ENCODE results near the gene ARRDC5.

DNA sequence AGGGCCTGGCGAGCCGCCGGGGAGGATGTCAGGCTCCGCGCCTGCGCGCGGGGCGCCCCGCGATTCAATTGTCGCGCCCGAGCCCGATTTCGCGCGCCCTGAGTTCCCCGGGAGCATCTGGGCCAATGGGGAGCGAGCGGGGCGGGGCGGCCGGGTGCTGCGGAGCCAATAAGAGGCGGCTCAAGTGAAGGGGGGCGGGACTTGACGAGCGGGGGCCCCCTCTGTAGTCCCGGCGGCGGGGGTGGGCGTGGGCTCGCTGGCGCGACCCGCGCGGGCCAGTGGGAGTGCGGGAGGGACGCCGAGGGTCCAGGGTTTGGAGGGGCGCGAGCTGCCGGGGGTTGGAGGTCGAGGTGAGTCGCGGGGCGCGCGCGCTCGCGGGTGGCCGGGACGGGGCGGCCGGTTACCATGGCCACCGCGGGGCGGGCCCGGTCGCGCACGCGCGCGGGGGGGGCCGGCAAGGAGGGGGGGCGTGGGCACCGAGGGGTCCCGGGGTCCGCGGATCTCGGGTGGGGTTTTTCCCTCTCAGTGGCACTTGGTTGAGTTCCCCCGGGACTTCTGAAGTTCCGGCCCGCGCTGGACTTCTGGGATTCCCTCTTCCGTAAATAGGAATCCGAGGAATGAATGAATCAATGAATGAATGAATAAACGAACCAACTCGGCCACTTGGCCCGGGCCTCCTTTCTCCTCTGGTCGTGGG is 7.3 kb upstream of the ARRDC5 start:
- TF ChIP-seq CTCF (IDR thresholded peaks at IDR 0.05; ENCODE audit: poor library complexity, severe bottlenecking) (no peak), EZH2 (IDR thresholded peaks at IDR 0.05; ENCODE audit: borderline replicate concordance, insufficient read depth, low read length, poor library complexity, severe bottlenecking) (no peak)
